Stomach (tissue), 4 donors: ENCODE measurements around the gene PCSK7.

Experiments used
- POLR2A ChIP-seq, 4 donors: fragments of 450-650 bp; IDR thresholded peaks; one replicate each; pipeline ENCODE4 v1.6.1; 2016; ENCODE audit warnings: antibody characterized with exemption in 4 of 4, control low read depth in 2 of 4, mild to moderate bottlenecking in 1 of 4, moderate library complexity in 1 of 4
- POLR2AphosphoS5 ChIP-seq, 3 donors: sonication (generic); formaldehyde crosslinking; IDR thresholded peaks; one replicate each; pipeline ENCODE4 v1.6.1; 2016; ENCODE audit warnings: antibody characterized with exemption in 3 of 3

GRCh38 chr11:117249571-117249970 lies 17.7 kb upstream of the PCSK7 start:
- TF ChIP-seq POLR2A (IDR thresholded peaks at IDR 0.05) (no peak), POLR2AphosphoS5 (IDR thresholded peaks at IDR 0.05) (no peak)
